ENCODE results near the gene MYO7B. TPM values are rescaled to one million over a fixed set of nuclear protein-coding genes. Genes with fewer than 3 reads are reported as not detected.

MYO7B gene
- total RNA-seq, 2 donors from 2014 or later = 0.14 to 0.78 TPM

GRCh38 chr2:127611076-127611925, 75.8 kb downstream of the MYO7B start:
- Histone ChIP-seq H3K27ac (no peak overlapping the region), H3K4me1 (ENCODE audit: control insufficient read depth in 1 of 2, low read depth in 2 of 2) (no peaks in the 10 kb centered on the region), H3K36me3 (no peaks in the 10 kb centered on the region), H3K4me3 (no peak overlapping the region), H3K9me3 (peaks cover 3% of the 10 kb centered on the region), H3K27me3 (replicated peaks; ENCODE audit: insufficient read depth) (no peaks in the 10 kb centered on the region)
- ATAC-seq (ENCODE audit: insufficient number of reproducible peaks, low FRiP score, low read depth) (no peak), DNase-seq (ENCODE audit: low spot score) (no peak)
- TF ChIP-seq CTCF (IDR thresholded peaks at IDR 0.05) = no peak

DNA sequence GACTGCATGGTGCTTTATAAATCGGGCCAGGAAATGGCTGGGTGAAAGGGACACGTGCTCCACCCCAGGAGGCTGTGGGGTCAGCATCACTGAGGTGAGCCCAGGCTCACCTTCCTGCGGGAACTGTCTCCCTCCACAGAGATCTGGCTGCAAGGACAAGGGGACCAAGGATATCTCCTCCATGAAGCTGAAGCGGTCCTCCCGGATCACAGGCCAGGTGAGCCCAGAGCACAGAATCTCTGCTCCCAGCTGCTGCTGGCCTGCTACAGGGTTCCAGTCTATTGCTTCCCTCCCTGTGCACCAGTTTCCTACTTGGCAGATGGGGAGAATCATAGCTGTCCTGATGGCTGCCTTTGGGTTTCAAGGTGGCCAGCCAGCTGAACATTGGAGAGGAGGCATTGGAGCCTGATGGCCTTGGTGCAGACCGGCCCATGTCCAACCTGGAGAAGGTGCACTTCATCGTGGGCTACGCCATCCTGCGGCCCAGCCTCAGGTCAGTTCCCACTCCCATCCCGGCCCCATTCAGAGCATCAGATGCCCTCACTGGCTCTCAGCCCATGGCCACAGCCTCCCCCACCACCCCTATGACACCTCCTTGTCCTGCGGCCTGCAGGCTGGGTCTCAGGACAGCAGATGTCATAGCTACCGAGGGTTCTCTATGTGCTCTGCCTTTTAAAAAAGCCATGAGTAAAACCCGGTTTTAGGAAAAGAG, 76.8 kb downstream of the MYO7B start:
- peaks cover 3% of the 10 kb centered on the region for H3K9me3 ChIP-seq
- no peak overlapping the region for H3K4me3 ChIP-seq
- no peak for ATAC-seq (ENCODE audit: insufficient number of reproducible peaks, low FRiP score, low read depth)
- no peak for TF ChIP-seq CTCF (IDR thresholded peaks at IDR 0.05)
- H3K4me1 ChIP-seq (ENCODE audit: control insufficient read depth in 1 of 2, low read depth in 2 of 2) = no peaks in the 10 kb centered on the region
- no peaks in the 10 kb centered on the region for H3K36me3 ChIP-seq
- H3K27me3 ChIP-seq (replicated peaks; ENCODE audit: insufficient read depth) = no peaks in the 10 kb centered on the region
- H3K27ac ChIP-seq = no peak overlapping the region
- no peak for DNase-seq (ENCODE audit: low spot score)

GRCh38 chr2:127614246-127614645, 78.8 kb downstream of the MYO7B start:
- H3K36me3 ChIP-seq = no peaks in the 10 kb centered on the region
- TF ChIP-seq CTCF (IDR thresholded peaks at IDR 0.05) = no peak
- no peak overlapping the region for H3K27ac ChIP-seq
- DNase-seq (ENCODE audit: low spot score) (no peak), ATAC-seq (ENCODE audit: insufficient number of reproducible peaks, low FRiP score, low read depth) (no peak)
- no peaks in the 10 kb centered on the region for H3K4me1 ChIP-seq (ENCODE audit: control insufficient read depth in 1 of 2, low read depth in 2 of 2)
- no peak overlapping the region for H3K4me3 ChIP-seq
- no peaks in the 10 kb centered on the region for H3K27me3 ChIP-seq (replicated peaks; ENCODE audit: insufficient read depth)
- H3K9me3 ChIP-seq = peaks cover 3% of the 10 kb centered on the region

DNA sequence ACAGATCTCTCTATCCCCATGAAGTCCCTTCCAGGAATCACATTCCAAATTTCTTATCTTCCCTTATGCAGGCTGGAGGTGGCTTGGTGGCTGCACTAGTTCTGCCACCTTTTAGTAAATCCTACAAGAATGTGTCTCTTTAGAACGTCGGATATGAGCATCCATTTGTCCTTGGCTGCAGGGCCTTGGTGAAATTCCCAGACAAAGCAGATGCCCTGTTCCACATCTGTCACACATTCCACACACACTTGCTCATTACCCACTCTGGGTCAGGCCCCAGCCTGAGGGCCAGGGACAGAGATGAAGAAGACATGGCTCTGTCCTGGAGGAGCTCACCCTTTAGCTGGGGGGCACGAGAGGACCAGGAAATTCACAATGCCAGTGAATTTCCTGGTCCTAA, 79.2 kb downstream of the MYO7B start:
- no peak for DNase-seq (ENCODE audit: low spot score)
- Histone ChIP-seq H3K9me3 (peaks cover 3% of the 10 kb centered on the region), H3K4me1 (ENCODE audit: control insufficient read depth in 1 of 2, low read depth in 2 of 2) (no peaks in the 10 kb centered on the region), H3K4me3 (no peak overlapping the region), H3K36me3 (no peaks in the 10 kb centered on the region), H3K27me3 (replicated peaks; ENCODE audit: insufficient read depth) (no peaks in the 10 kb centered on the region), H3K27ac (no peak overlapping the region)
- no peak for ATAC-seq (ENCODE audit: insufficient number of reproducible peaks, low FRiP score, low read depth)
- TF ChIP-seq CTCF (IDR thresholded peaks at IDR 0.05) = no peak

GRCh38 chr2:127615511-127616166, 80.2 kb downstream of the MYO7B start:
- Histone ChIP-seq H3K27ac (no peak overlapping the region), H3K27me3 (replicated peaks; ENCODE audit: insufficient read depth) (no peaks in the 10 kb centered on the region), H3K4me1 (ENCODE audit: control insufficient read depth in 1 of 2, low read depth in 2 of 2) (no peaks in the 10 kb centered on the region), H3K4me3 (no peak overlapping the region), H3K9me3 (peaks cover 3% of the 10 kb centered on the region), H3K36me3 (no peaks in the 10 kb centered on the region)
- DNase-seq (ENCODE audit: low spot score) (no peak), ATAC-seq (ENCODE audit: insufficient number of reproducible peaks, low FRiP score, low read depth) (no peak)
- no peak for TF ChIP-seq CTCF (IDR thresholded peaks at IDR 0.05)

Data from thoracic aorta (tissue), 2 donors.